ENCODE data around the gene SERPINA7. TPM values are rescaled to one million over a fixed set of nuclear protein-coding genes. Genes with fewer than 3 reads are reported as not detected.
"Not testable (repeated sequence)": the region's sequence is repeated elsewhere in the genome, so short reads cannot be mapped to it uniquely, and the experiment has no call there.

The SERPINA7 gene
- total RNA-seq, 4 donors from 2014 or later, result not detected

DNA sequence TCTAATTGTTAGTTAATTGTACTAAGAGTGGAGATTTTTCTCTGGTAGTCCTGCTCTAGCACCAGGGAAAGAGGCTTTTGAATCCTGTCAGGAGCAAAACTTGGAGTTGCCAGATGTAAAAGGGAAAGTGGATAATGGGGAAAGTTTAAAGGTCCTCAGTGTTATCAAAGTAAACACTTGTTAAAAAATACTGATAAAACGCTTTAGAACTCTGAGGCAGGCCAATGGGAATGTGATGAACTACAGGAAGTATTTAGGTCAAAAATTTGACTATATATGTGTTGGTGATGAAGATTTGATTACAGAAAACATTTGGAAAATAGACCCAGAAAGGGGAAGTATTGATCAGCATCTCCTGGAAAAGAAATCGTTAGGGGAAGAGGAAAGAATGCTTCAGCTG is 32.8 kb downstream of the SERPINA7 start:
- ATAC-seq (ENCODE audit: low FRiP score), result no peak
- no peak for DNase-seq (ENCODE audit: low spot score)
- no peak for TF ChIP-seq CTCF (IDR thresholded peaks at IDR 0.05)

- DNase-seq (ENCODE audit: low spot score), result not testable (repeated sequence)
Observed at GRCh38 chrX:106000609-106001008, 37.9 kb downstream of the SERPINA7 start.

DNA sequence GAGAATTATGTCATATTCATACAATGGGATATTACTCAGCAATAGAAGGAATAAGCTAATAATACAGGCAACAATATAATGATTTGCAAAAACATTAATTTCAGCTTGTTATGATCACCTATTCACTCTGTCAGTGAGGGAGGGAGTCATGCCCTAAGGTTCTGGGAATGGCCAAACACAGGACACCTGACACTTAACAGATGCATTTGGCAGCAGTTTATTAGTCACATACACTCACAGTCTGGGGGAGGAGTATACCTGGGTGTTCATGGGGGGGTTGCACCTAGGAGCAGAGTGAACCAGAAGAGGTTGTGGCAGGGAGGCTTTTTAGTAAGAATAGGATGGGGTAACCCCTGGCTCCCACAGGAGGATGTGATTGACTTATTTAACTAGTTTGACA is 38.3 kb downstream of the SERPINA7 start:
- ATAC-seq (ENCODE audit: low FRiP score), result no peak
- TF ChIP-seq CTCF (IDR thresholded peaks at IDR 0.05), result no peak
- no peak for DNase-seq (ENCODE audit: low spot score)

More at GRCh38 chrX:106000609-106001008, 37.9 kb downstream of the SERPINA7 start:
- not testable (repeated sequence) for ATAC-seq (ENCODE audit: low FRiP score)

GRCh38 chrX:105999294-105999693 is 39.2 kb downstream of the SERPINA7 start:
- ATAC-seq (ENCODE audit: low FRiP score) (no peak), DNase-seq (ENCODE audit: low spot score) (no peak)
- no peak for TF ChIP-seq CTCF (IDR thresholded peaks at IDR 0.05)

GRCh38 chrX:105988487-105988886 is 50.0 kb downstream of the SERPINA7 start:
- not testable (repeated sequence) for DNase-seq (ENCODE audit: low spot score); ATAC-seq (ENCODE audit: low FRiP score)

Other genes with a start within 250 kb of the SERPINA7 start
- 10 to 100 TPM in 1 of 4 donors, 1 to 10 TPM in 2, under 1 TPM in 1; 0.96 to 10.7 (median 1.5) TPM for gene NRK, start 216.2 kb downstream of the SERPINA7 start, total RNA-seq
- 10 to 100 TPM in 1 of 4 donors, 1 to 10 TPM in 3; 2.3 to 32.3 (median 4.5) TPM for gene PWWP3B, start 129.6 kb upstream of the SERPINA7 start, total RNA-seq

All from omental fat pad (tissue), 4 donors.